GM23338 (cell line): ENCODE measurements around the gene RHBDF2. TPM values are rescaled to one million over a fixed set of nuclear protein-coding genes. Genes with fewer than 3 reads are reported as not detected.

ENCODE experiments used
- ATAC-seq: fragments of 200-7000 bp; cut with Tn5 transposase; 3 replicates; pipeline ENCODE4 v1.9.1; 2020
- DNase-seq: peaks from one replicate; pipeline ENCODE4 v3.0.0-alpha.2; 2015; ENCODE audit warnings: low spot score
- H2AFZ ChIP-seq: fragments of 200-600 bp; sonication (generic); 2 replicates; pipeline ENCODE4 v1.8.0; 2016; ENCODE audit warnings: antibody characterized with exemption, mild to moderate bottlenecking, moderate library complexity
- H3F3A ChIP-seq: fragments of 200-600 bp; sonication (generic); replicated peaks from 2 replicates; pipeline ENCODE4 v1.8.0; 2017; ENCODE audit warnings: antibody characterized with exemption, mixed run types, low read depth
- H3K27ac ChIP-seq: fragments of 200-600 bp; sonication (generic); 2 replicates; pipeline ENCODE4 v1.6.1; 2016; ENCODE audit warnings: low read depth
- H3K27me3 ChIP-seq: fragments of 200-600 bp; sonication (generic); 2 replicates; pipeline ENCODE4 v1.8.0; 2016; ENCODE audit warnings: mild to moderate bottlenecking, mixed run types, moderate library complexity; ENCODE audit not compliant: insufficient read depth
- H3K36me3 ChIP-seq: fragments of 200-600 bp; sonication (generic); 2 replicates; pipeline ENCODE4 v1.8.0; 2016; ENCODE audit warnings: mild to moderate bottlenecking; ENCODE audit not compliant: insufficient read depth
- H3K4me1 ChIP-seq: fragments of 200-600 bp; sonication (generic); 2 replicates; pipeline ENCODE4 v1.8.0; 2016; ENCODE audit warnings: mild to moderate bottlenecking, moderate library complexity; ENCODE audit not compliant: insufficient read depth
- H3K4me2 ChIP-seq: fragments of 200-600 bp; sonication (generic); 2 replicates; pipeline ENCODE4 v1.7.1; 2017; ENCODE audit warnings: mixed run types
- H3K4me3 ChIP-seq: fragments of 200-600 bp; sonication (generic); 2 replicates; pipeline ENCODE4 v1.6.1; 2016; ENCODE audit warnings: mixed run types
- H3K79me2 ChIP-seq: fragments of 200-600 bp; sonication (generic); replicated peaks from 2 replicates; pipeline ENCODE4 v1.8.0; 2017; ENCODE audit warnings: mild to moderate bottlenecking; ENCODE audit not compliant: insufficient read depth
- H3K9me2 ChIP-seq: fragments of 200-600 bp; sonication (generic); 2 replicates; pipeline ENCODE4 v1.8.0; 2017; ENCODE audit not compliant: insufficient read depth
- H4K20me1 ChIP-seq: fragments of 200-600 bp; sonication (generic); replicated peaks from 2 replicates; pipeline ENCODE4 v1.8.0; 2017; ENCODE audit warnings: mild to moderate bottlenecking; ENCODE audit not compliant: insufficient read depth
- H3K27ac Mint-ChIP-seq: 2 replicates; pipeline ENCODE4 v1.8.0; 2020; ENCODE audit warnings: inconsistent platforms, mild to moderate bottlenecking, moderate library complexity, mixed read lengths
- H3K27me3 Mint-ChIP-seq: 3 replicates; pipeline ENCODE4 v1.8.0; 2022; ENCODE audit warnings: low read depth, mild to moderate bottlenecking, moderate library complexity, mixed read lengths, inconsistent platforms; ENCODE audit not compliant: insufficient read depth, poor library complexity
- H3K36me3 Mint-ChIP-seq: 3 replicates; pipeline ENCODE4 v1.8.0; 2021; ENCODE audit warnings: low read depth, mild to moderate bottlenecking, inconsistent platforms, moderate library complexity, mixed read lengths
- H3K4me1 Mint-ChIP-seq: 3 replicates; pipeline ENCODE4 v1.8.0; 2020; ENCODE audit warnings: mild to moderate bottlenecking, inconsistent platforms, mixed read lengths
- H3K4me3 Mint-ChIP-seq: 3 replicates; pipeline ENCODE4 v1.8.0; 2021; ENCODE audit warnings: moderate library complexity, mild to moderate bottlenecking, inconsistent platforms, mixed read lengths
- H3K9me3 Mint-ChIP-seq: 3 replicates; pipeline ENCODE4 v1.8.0; 2020; ENCODE audit warnings: moderate library complexity, mild to moderate bottlenecking, inconsistent platforms, mixed read lengths
- CREB1 ChIP-seq: fragments of 250-450 bp; sonication (Bioruptor Pico); IDR thresholded peaks from 2 replicates; pipeline ENCODE4 v1.5.0; 2020; ENCODE audit warnings: low read depth, mild to moderate bottlenecking, moderate library complexity
- EZH2 ChIP-seq: fragments of 200-600 bp; sonication (generic); IDR thresholded peaks from one replicate; pipeline ENCODE4 v1.8.0; 2017; ENCODE audit warnings: antibody characterized with exemption, mild to moderate bottlenecking, low read depth; ENCODE audit not compliant: unreplicated experiment
- EZH2phosphoT487 ChIP-seq: fragments of 200-600 bp; sonication (generic); IDR thresholded peaks from one replicate; pipeline ENCODE4 v1.8.1; 2018; ENCODE audit warnings: antibody characterized with exemption; ENCODE audit not compliant: unreplicated experiment
- JUNB ChIP-seq: IDR thresholded peaks from one replicate; pipeline ENCODE4 v1.6.1; 2016; ENCODE audit warnings: antibody characterized with exemption; ENCODE audit not compliant: unreplicated experiment
- POLR2AphosphoS5 ChIP-seq: IDR thresholded peaks from 2 replicates; pipeline ENCODE4 v1.6.1; 2016; ENCODE audit warnings: antibody characterized with exemption, low read depth
- STAT1 ChIP-seq: IDR thresholded peaks from one replicate; pipeline ENCODE4 v1.6.1; 2016; ENCODE audit warnings: antibody characterized with exemption; ENCODE audit not compliant: unreplicated experiment
- ZNF114 ChIP-seq: fragments of 250-450 bp; sonication (Bioruptor Pico); IDR thresholded peaks from 2 replicates; pipeline ENCODE4 v1.5.0; 2020; ENCODE audit warnings: mild to moderate bottlenecking, moderate library complexity
- ZNF331 ChIP-seq: fragments of 250-450 bp; sonication (Bioruptor Pico); IDR thresholded peaks from 2 replicates; pipeline ENCODE4 v1.5.0; 2020; ENCODE audit warnings: low read depth, mild to moderate bottlenecking, moderate library complexity
- polyA plus RNA-seq: library from polyadenylated mRNA; unstranded; fragments of >200 nt; fragmentation: Nextera tagmentation; extraction: Ambion mirVana; gene quantifications from 2 replicates; pipeline ENCODE4 v1.2.1, GENCODE V29; 2016
- total RNA-seq: library from RNA; depleted of rRNA; stranded (reverse); fragments of >200 nt; shearing (Covaris generic); gene quantifications from 2 replicates; pipeline ENCODE4 v1.2.3, GENCODE V29; 2014
- TF ChIP-seq, protein P1 (sequence below): fragments of 250-450 bp; sonication (Bioruptor Pico); IDR thresholded peaks from 2 replicates; pipeline ENCODE4 v1.5.0; 2020; ENCODE audit warnings: mild to moderate bottlenecking, moderate library complexity
- TF ChIP-seq, protein P2 (sequence below), 2 experiments: fragments of 200-600 bp in 1 of 2; sonication (generic) in 1 of 2; conservative IDR thresholded peaks; 2 replicates each; pipeline versions ENCODE4 v1.5.1 to v1.6.1; 2016 to 2017; ENCODE audit warnings: antibody characterized with exemption in 2 of 2, low read depth in 2 of 2, mild to moderate bottlenecking in 2 of 2, moderate library complexity in 1 of 2

RHBDF2 gene
- total and polyA plus RNA-seq, 2 experiments from 2014 or later, result 9.4 to 29.5 TPM

DNA sequence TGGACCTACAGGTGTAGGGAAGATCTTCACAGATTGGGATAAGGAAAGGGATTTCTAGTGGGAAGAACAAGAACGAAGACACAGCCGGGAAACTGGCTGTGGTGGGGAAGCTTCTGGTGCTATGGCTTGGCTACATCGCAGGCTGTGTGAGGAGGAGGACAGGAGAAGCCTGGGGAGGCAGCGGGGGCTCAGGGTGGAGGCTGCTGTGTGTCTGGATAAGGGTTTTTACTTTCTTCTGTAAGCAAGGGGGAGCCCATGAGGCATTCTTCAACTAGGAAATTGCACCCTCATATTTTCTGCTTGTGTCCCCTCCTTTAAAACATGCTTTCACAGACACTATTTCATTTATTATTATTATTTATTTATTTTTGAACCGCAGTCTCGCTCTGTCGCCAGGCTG is 2.9 kb upstream of the RHBDF2 start (continued):
- TF ChIP-seq EZH2phosphoT487, result no peak
- TF ChIP-seq, protein P1, sequence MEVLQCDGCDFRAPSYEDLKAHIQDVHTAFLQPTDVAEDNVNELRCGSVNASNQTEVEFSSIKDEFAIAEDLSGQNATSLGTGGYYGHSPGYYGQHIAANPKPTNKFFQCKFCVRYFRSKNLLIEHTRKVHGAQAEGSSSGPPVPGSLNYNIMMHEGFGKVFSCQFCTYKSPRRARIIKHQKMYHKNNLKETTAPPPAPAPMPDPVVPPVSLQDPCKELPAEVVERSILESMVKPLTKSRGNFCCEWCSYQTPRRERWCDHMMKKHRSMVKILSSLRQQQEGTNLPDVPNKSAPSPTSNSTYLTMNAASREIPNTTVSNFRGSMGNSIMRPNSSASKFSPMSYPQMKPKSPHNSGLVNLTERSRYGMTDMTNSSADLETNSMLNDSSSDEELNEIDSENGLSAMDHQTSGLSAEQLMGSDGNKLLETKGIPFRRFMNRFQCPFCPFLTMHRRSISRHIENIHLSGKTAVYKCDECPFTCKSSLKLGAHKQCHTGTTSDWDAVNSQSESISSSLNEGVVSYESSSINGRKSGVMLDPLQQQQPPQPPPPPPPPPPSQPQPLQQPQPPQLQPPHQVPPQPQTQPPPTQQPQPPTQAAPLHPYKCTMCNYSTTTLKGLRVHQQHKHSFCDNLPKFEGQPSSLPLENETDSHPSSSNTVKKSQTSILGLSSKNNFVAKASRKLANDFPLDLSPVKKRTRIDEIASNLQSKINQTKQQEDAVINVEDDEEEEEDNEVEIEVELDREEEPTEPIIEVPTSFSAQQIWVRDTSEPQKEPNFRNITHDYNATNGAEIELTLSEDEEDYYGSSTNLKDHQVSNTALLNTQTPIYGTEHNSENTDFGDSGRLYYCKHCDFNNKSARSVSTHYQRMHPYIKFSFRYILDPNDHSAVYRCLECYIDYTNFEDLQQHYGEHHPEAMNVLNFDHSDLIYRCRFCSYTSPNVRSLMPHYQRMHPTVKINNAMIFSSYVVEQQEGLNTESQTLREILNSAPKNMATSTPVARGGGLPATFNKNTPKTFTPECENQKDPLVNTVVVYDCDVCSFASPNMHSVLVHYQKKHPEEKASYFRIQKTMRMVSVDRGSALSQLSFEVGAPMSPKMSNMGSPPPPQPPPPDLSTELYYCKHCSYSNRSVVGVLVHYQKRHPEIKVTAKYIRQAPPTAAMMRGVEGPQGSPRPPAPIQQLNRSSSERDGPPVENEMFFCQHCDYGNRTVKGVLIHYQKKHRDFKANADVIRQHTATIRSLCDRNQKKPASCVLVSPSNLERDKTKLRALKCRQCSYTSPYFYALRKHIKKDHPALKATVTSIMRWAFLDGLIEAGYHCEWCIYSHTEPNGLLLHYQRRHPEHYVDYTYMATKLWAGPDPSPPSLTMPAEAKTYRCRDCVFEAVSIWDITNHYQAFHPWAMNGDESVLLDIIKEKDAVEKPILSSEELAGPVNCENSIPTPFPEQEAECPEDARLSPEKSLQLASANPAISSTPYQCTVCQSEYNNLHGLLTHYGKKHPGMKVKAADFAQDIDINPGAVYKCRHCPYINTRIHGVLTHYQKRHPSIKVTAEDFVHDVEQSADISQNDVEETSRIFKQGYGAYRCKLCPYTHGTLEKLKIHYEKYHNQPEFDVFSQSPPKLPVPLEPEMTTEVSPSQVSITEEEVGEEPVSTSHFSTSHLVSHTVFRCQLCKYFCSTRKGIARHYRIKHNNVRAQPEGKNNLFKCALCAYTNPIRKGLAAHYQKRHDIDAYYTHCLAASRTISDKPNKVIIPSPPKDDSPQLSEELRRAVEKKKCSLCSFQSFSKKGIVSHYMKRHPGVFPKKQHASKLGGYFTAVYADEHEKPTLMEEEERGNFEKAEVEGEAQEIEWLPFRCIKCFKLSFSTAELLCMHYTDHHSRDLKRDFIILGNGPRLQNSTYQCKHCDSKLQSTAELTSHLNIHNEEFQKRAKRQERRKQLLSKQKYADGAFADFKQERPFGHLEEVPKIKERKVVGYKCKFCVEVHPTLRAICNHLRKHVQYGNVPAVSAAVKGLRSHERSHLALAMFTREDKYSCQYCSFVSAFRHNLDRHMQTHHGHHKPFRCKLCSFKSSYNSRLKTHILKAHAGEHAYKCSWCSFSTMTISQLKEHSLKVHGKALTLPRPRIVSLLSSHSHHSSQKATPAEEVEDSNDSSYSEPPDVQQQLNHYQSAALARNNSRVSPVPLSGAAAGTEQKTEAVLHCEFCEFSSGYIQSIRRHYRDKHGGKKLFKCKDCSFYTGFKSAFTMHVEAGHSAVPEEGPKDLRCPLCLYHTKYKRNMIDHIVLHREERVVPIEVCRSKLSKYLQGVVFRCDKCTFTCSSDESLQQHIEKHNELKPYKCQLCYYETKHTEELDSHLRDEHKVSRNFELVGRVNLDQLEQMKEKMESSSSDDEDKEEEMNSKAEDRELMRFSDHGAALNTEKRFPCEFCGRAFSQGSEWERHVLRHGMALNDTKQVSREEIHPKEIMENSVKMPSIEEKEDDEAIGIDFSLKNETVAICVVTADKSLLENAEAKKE, result no peak
- no peak for TF ChIP-seq JUNB
- TF ChIP-seq ZNF331 (CRISPR knock-in tag), result no peak
- no peak for TF ChIP-seq ZNF114
- no peak for TF ChIP-seq STAT1
- TF ChIP-seq CREB1 (CRISPR knock-in tag), result no peak
- no peak for TF ChIP-seq EZH2

DNA sequence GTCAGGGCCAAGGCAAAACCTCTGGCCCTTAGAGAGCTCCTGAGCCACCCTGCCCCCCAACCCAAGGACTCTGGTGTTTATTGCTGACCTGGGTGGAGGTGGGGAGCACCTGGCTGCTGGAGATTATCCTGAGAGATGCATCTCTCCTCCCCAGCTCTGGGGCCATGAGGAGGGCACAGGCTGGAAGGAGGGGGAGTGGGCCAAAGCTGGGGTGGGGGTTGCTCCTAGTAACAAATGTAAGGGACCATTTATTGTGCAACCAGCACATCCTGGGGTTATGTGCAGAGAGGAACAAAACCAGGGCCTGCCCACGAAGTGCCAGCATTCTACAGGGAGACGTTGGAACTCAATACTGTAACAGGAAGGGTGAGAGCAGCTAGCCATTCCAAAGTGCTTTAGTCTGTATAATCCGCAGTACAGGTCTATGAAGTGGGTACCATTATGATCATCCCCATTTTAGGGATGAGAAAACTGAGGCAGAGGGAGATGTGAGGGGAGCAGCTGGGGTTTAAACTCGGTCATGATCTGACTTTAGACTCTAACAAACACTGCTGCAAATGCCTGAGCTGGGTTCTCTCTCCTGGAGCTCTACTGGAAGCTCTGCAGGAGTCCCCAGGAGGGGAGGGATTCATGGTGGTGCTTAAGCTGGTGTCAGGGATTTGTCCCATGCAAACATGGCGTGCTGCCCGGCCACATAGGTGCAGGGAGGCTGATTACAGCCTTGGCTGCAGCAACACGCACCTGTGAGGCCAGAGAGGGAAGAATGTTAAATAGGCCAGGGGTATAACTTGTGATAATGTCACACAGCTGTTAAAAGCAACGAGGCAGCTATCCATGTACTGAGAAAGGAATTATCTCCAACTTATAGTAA is 1.4 kb upstream of the RHBDF2 start:
- peaks cover 4% of the 10 kb centered on the region; the same call in 1 of the 2 replicates for H3K27me3 ChIP-seq
- H3K4me1 Mint-ChIP-seq, result peaks cover 46% of the 10 kb centered on the region
- TF ChIP-seq POLR2AphosphoS5, result no peak
- TF ChIP-seq, protein P2, sequence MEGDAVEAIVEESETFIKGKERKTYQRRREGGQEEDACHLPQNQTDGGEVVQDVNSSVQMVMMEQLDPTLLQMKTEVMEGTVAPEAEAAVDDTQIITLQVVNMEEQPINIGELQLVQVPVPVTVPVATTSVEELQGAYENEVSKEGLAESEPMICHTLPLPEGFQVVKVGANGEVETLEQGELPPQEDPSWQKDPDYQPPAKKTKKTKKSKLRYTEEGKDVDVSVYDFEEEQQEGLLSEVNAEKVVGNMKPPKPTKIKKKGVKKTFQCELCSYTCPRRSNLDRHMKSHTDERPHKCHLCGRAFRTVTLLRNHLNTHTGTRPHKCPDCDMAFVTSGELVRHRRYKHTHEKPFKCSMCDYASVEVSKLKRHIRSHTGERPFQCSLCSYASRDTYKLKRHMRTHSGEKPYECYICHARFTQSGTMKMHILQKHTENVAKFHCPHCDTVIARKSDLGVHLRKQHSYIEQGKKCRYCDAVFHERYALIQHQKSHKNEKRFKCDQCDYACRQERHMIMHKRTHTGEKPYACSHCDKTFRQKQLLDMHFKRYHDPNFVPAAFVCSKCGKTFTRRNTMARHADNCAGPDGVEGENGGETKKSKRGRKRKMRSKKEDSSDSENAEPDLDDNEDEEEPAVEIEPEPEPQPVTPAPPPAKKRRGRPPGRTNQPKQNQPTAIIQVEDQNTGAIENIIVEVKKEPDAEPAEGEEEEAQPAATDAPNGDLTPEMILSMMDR (conservative IDR thresholded peaks at IDR 0.05; ENCODE audit: low read depth in 2 of 2), result no peak
- no peak for TF ChIP-seq EZH2
- TF ChIP-seq JUNB, result no peak

More for the DNA sequence above, 1.4 kb upstream of the RHBDF2 start:
- peaks cover 3% of the 10 kb centered on the region; the same call in 1 of the 2 replicates for H3K79me2 ChIP-seq
- no peaks in the 10 kb centered on the region for H3K9me3 Mint-ChIP-seq
- H2AFZ ChIP-seq, result peak overlapping the region; percentile 90
- H3K27me3 Mint-ChIP-seq, result peaks cover 23% of the 10 kb centered on the region
- no peaks in the 10 kb centered on the region for H3K36me3 Mint-ChIP-seq
- H3K36me3 ChIP-seq, result no peaks in the 10 kb centered on the region
- 0 out of 2 replicates have a peak overlapping the region, but pooled peaks have one; percentile 72 for H3K4me2 ChIP-seq
- H3K27ac Mint-ChIP-seq, result 0 out of 2 replicates have a peak overlapping the region, but pooled peaks have one; percentile 5
- no peaks in the 10 kb centered on the region; the same call in 1 of the 2 replicates for H4K20me1 ChIP-seq
- H3K27ac ChIP-seq, result no peak overlapping the region
- no peak overlapping the region; the same call in 2 of the 3 replicates for H3K4me3 Mint-ChIP-seq
- no peak overlapping the region for H3K4me3 ChIP-seq
- DNase-seq, result no peak
- no peak for ATAC-seq
- peaks cover 25% of the 10 kb centered on the region; the same call in 1 of the 2 replicates for H3K4me1 ChIP-seq
- H3K9me2 ChIP-seq, result no peaks in the 10 kb centered on the region
- 0 out of 2 replicates have a peak, but pooled peaks cover 3% of the 10 kb centered on the region for H3F3A ChIP-seq
